HepG2 (cell line): ENCODE data around the gene TNFSF11. TPM values are rescaled to one million over a fixed set of nuclear protein-coding genes. Genes with fewer than 3 reads are reported as not detected.

Experiments used
- ATAC-seq: fragments of 200-7000 bp; cut with Tn5 transposase; 3 replicates; pipeline ENCODE4 v1.9.1; 2020; ENCODE audit warnings: mild to moderate bottlenecking, moderate library complexity
- BruUV-seq: library from RNA; stranded (reverse); fragments of 400-500 nt; replicated peaks from 2 replicates; lab custom pipeline; 2021; lab: Mats Ljungman, UMichigan
- CTCF ChIA-PET: fragments of 300-600 bp; formaldehyde crosslinking; extraction: SDS; loops from one replicate; lab custom pipeline; 2021; ENCODE audit warnings: low total read pairs, inconsistent platforms, low intra/inter-chr PET ratio; lab: Yijun Ruan, JAX
- POLR2A ChIA-PET: fragments of 350-600 bp; sonication (Branson Sonifier 250); formaldehyde crosslinking; loops from one replicate; lab custom pipeline; 2020; ENCODE audit warnings: antibody characterized with exemption, inconsistent platforms; lab: Yijun Ruan, JAX
- DNase-seq: peaks from one replicate; pipeline ENCODE4 v3.0.0-alpha.2; 2015; ENCODE audit warnings: low spot score
- FAIRE-seq: peaks from 3 replicates; lab custom pipeline; 2011; peaks lifted over from hg19 to GRCh38; lab: Jason Lieb, UNC
- H2AFZ ChIP-seq: one replicate; pipeline ENCODE4 v1.6.1; 2011; ENCODE audit warnings: low read length, inconsistent platforms
- H3K27ac ChIP-seq: fragments of 300-600 bp; 3 replicates; pipeline ENCODE4 v1.8.0; 2011; ENCODE audit warnings: mixed run types, mild to moderate bottlenecking, mixed read lengths, low read length, inconsistent platforms; ENCODE audit not compliant: insufficient read depth; ENCODE audit errors: extremely low read length
- H3K27me3 ChIP-seq, 2 experiments: fragments of 200-600 bp in 1 of 2; 2 replicates in 1 of 2; 3 replicates in 1 of 2; pipeline versions ENCODE4 v1.6.0 to v1.8.0; 2011; ENCODE audit warnings: low read length in 2 of 2, mild to moderate bottlenecking in 2 of 2, moderate library complexity in 2 of 2, inconsistent platforms in 1 of 2; ENCODE audit not compliant: insufficient read depth in 2 of 2, control insufficient read depth in 1 of 2
- H3K36me3 ChIP-seq, 2 experiments: fragments of 200-600 bp in 1 of 2; replicated peaks in 1 of 2; 2 replicates in 1 of 2; 3 replicates in 1 of 2; pipeline versions ENCODE4 v1.5.1 to v1.8.0; 2011; ENCODE audit warnings: low read length in 2 of 2, inconsistent platforms in 1 of 2; ENCODE audit not compliant: insufficient read depth in 2 of 2, control insufficient read depth in 1 of 2
- H3K4me1 ChIP-seq: 2 replicates; pipeline ENCODE4 v1.5.1; 2012; ENCODE audit warnings: low read length, inconsistent platforms; ENCODE audit not compliant: insufficient read depth
- H3K4me2 ChIP-seq: 2 replicates; pipeline ENCODE4 v1.6.0; 2011; ENCODE audit warnings: low read depth, low read length, inconsistent platforms
- H3K4me3 ChIP-seq, 3 experiments: fragments of 200-600 bp in 1 of 3; sonication (generic), shearing (Covaris generic) in 1 of 3; replicated peaks in 1 of 3; 2 replicates each; pipeline ENCODE4 v1.5.1; 2011 to 2016; ENCODE audit warnings: low read length in 3 of 3, inconsistent platforms in 2 of 3, low read depth in 2 of 3, mild to moderate bottlenecking in 2 of 3, control low read depth in 1 of 3, mixed read lengths in 1 of 3; ENCODE audit not compliant: insufficient read depth in 1 of 3
- H3K79me2 ChIP-seq: one replicate; pipeline ENCODE4 v1.6.1; 2011; ENCODE audit warnings: low read length, inconsistent platforms; ENCODE audit not compliant: insufficient read depth
- H3K9ac ChIP-seq: 2 replicates; pipeline ENCODE4 v1.6.0; 2011; ENCODE audit warnings: mild to moderate bottlenecking, low read depth, low read length, inconsistent platforms; ENCODE audit not compliant: insufficient read depth
- H3K9me3 ChIP-seq: 2 replicates; pipeline ENCODE4 v1.5.1; 2012; ENCODE audit warnings: mild to moderate bottlenecking, low read length
- H4K20me1 ChIP-seq: 2 replicates; pipeline ENCODE4 v1.6.0; 2011; ENCODE audit warnings: inconsistent platforms, mild to moderate bottlenecking, low read length, moderate library complexity; ENCODE audit not compliant: insufficient read depth
- ADNP ChIP-seq: sonication (generic); formaldehyde crosslinking; IDR thresholded peaks from 2 replicates; pipeline ENCODE4 v1.4.0; 2020; ENCODE audit warnings: missing genetic modification reagents
- ARNTL ChIP-seq: sonication (generic); formaldehyde crosslinking; IDR thresholded peaks from 2 replicates; pipeline ENCODE4 v1.4.0; 2020; ENCODE audit warnings: mild to moderate bottlenecking, missing genetic modification reagents
- FOXC1 ChIP-seq: sonication (generic); formaldehyde crosslinking; IDR thresholded peaks from 2 replicates; pipeline ENCODE4 v1.8.0; 2022; ENCODE audit warnings: mild to moderate bottlenecking, missing genetic modification reagents, borderline replicate concordance
- GATAD2A ChIP-seq: IDR thresholded peaks from 2 replicates; pipeline ENCODE4 v1.6.1; 2016
- HOXA7 ChIP-seq: sonication (generic); formaldehyde crosslinking; IDR thresholded peaks from 2 replicates; pipeline ENCODE4 v1.8.1; 2022; ENCODE audit warnings: mild to moderate bottlenecking, missing genetic modification reagents, moderate library complexity
- IKZF5 ChIP-seq: IDR thresholded peaks from 2 replicates; pipeline ENCODE4 v1.6.1; 2018; ENCODE audit warnings: missing genetic modification reagents, mild to moderate bottlenecking, missing compliant biosample characterization
- IRX3 ChIP-seq: sonication (generic); formaldehyde crosslinking; IDR thresholded peaks from 2 replicates; pipeline ENCODE4 v1.8.1; 2023; ENCODE audit warnings: mild to moderate bottlenecking, low read depth, missing genetic modification reagents, borderline replicate concordance
- KDM6A ChIP-seq: IDR thresholded peaks from 2 replicates; pipeline ENCODE4 v1.6.1; 2016; ENCODE audit warnings: low read depth
- MLLT10 ChIP-seq: sonication (generic); formaldehyde crosslinking; IDR thresholded peaks from 2 replicates; pipeline ENCODE4 v1.4.0; 2020; ENCODE audit warnings: missing genetic modification reagents
- NONO ChIP-seq, 2 experiments: fragments of 450-650 bp in 1 of 2; sonication (generic) in 1 of 2; formaldehyde crosslinking in 1 of 2; IDR thresholded peaks in 1 of 2; conservative IDR thresholded peaks in 1 of 2; 2 replicates each; pipeline versions ENCODE4 v1.6.1 to v1.8.0; 2017 to 2022; ENCODE audit warnings: mild to moderate bottlenecking in 1 of 2, missing genetic modification reagents in 1 of 2, moderate library complexity in 1 of 2
- NR2F1 ChIP-seq, 2 experiments: fragments of 450-650 bp in 1 of 2; formaldehyde crosslinking in 1 of 2; IDR thresholded peaks; 2 replicates each; pipeline versions ENCODE4 v1.5.0 to v1.6.1; 2016 to 2020; ENCODE audit warnings: mild to moderate bottlenecking in 1 of 2, missing compliant biosample characterization in 1 of 2, missing genetic modification reagents in 1 of 2, moderate library complexity in 1 of 2
- RARA ChIP-seq: IDR thresholded peaks from 2 replicates; pipeline ENCODE4 v1.6.1; 2016; ENCODE audit warnings: missing genetic modification reagents, missing compliant biosample characterization
- RFXAP ChIP-seq: sonication (generic); formaldehyde crosslinking; IDR thresholded peaks from 2 replicates; pipeline ENCODE4 v1.4.0; 2020; ENCODE audit warnings: missing genetic modification reagents, borderline replicate concordance
- SCMH1 ChIP-seq: sonication (generic); formaldehyde crosslinking; IDR thresholded peaks from 2 replicates; pipeline ENCODE4 v1.9.0; 2021; ENCODE audit warnings: missing genetic modification reagents, mild to moderate bottlenecking, borderline replicate concordance
- SUZ12 ChIP-seq: fragments of 150-350 bp; IDR thresholded peaks from 2 replicates; pipeline ENCODE4 v1.6.1; 2014; ENCODE audit warnings: low read depth, low read length
- TGIF2 ChIP-seq: IDR thresholded peaks from 2 replicates; pipeline ENCODE4 v1.6.1; 2016; ENCODE audit warnings: control low read depth, missing compliant biosample characterization
- TOPORS ChIP-seq: sonication (generic); formaldehyde crosslinking; IDR thresholded peaks from 2 replicates; pipeline ENCODE4 v1.8.0; 2023; ENCODE audit warnings: mild to moderate bottlenecking, missing genetic modification reagents
- ZFP90 ChIP-seq: sonication (generic); formaldehyde crosslinking; IDR thresholded peaks from 2 replicates; pipeline ENCODE4 v1.8.0; 2022; ENCODE audit warnings: missing genetic modification reagents, mild to moderate bottlenecking, inconsistent platforms, borderline replicate concordance
- ZNF512 ChIP-seq: sonication (generic); formaldehyde crosslinking; IDR thresholded peaks from 2 replicates; pipeline ENCODE4 v1.4.0; 2020; ENCODE audit warnings: mild to moderate bottlenecking, missing genetic modification reagents
- ZNF546 ChIP-seq: sonication (generic); formaldehyde crosslinking; conservative IDR thresholded peaks from 2 replicates; pipeline ENCODE4 v1.8.1; 2023; ENCODE audit warnings: mild to moderate bottlenecking, missing genetic modification reagents
- WGBS: methylation state at CpG from one replicate; pipeline ENCODE4 v1.1.6; 2017; ENCODE audit warnings: low lambda C conversion rate; 5-methylcytosine and 5-hydroxymethylcytosine counted together
- in situ Hi-C: cut with HindIII; loops from 2 replicates; pipeline ENCODE4 v1.10.0; 2017; ENCODE audit warnings: low pct_unique_long_range_greater_than_20kb; ENCODE audit not compliant: extremely low pct_ligation_motif_present
- intact Hi-C: fragments of 100-400 bp; cut with micrococcal nuclease; formaldehyde crosslinking; loops from one replicate; pipeline ENCODE4 v1.10.0; 2022; ENCODE audit not compliant: unreplicated experiment
- polyA plus RNA-seq, 8 experiments: library from polyadenylated mRNA; depleted of rRNA in 3 of 8; stranded (reverse) in 7 of 8; unstranded in 1 of 8; fragments of >200 nt; fragmentation: Illumina TruSeq in 4 of 8; extraction: Trizol in 4 of 8; gene quantifications; 2 replicates each; pipeline versions ENCODE4 v1.2.1 to v1.2.3, GENCODE V29; 2011 to 2016; ENCODE audit warnings: low read depth in 4 of 8, missing spikeins in 1 of 8, mixed read lengths in 1 of 8; ENCODE audit not compliant: insufficient read depth in 1 of 8
- total RNA-seq, 5 experiments: library from RNA; depleted of rRNA; stranded (reverse); fragments of >200 nt; fragmentation: Illumina TruSeq; extraction: Trizol; gene quantifications; 2 replicates each; pipeline ENCODE4 v1.2.3, GENCODE V29; 2016; ENCODE audit warnings: low read depth in 1 of 5

Gene TNFSF11
- total and polyA plus RNA-seq, 2 of the 13 experiments (the other 11 are each of a cell fraction or from before 2014, with no cell fraction given): 0.03 TPM; not detected in 1

- no peaks in the 10 kb centered on the region for H3K36me3 ChIP-seq
- FAIRE-seq (no peak), ATAC-seq (no peak)
- no peaks in the 10 kb centered on the region for H4K20me1 ChIP-seq
- no peak overlapping the region for H3K27ac ChIP-seq
- TF ChIP-seq TOPORS (CRISPR knock-in tag): no peak
- TF ChIP-seq ADNP: no peak
- no peak for TF ChIP-seq IKZF5 (CRISPR knock-in tag)
- no peak for TF ChIP-seq NONO (IDR thresholded peaks at IDR 0.05)
- no peak for TF ChIP-seq NONO (CRISPR knock-in tag; conservative IDR thresholded peaks at IDR 0.05)
- TF ChIP-seq SUZ12: no peak
- no peak for TF ChIP-seq RARA (CRISPR knock-in tag)
- no peak for TF ChIP-seq IRX3
- TF ChIP-seq KDM6A (CRISPR knock-in tag): no peak
- no peak for TF ChIP-seq NR2F1 (CRISPR knock-in tag; IDR thresholded peaks at IDR 0.05)
- TF ChIP-seq ARNTL: no peak
- TF ChIP-seq ZFP90 (CRISPR knock-in tag): no peak
- no peak for TF ChIP-seq TGIF2 (CRISPR knock-in tag)
- no peak for TF ChIP-seq ZNF546 (CRISPR knock-in tag)
- TF ChIP-seq FOXC1 (CRISPR knock-in tag): no peak
- no peak for TF ChIP-seq MLLT10 (CRISPR knock-in tag)
- TF ChIP-seq GATAD2A (CRISPR knock-in tag): no peak
- TF ChIP-seq RFXAP: no peak
- TF ChIP-seq HOXA7 (CRISPR knock-in tag): no peak
- TF ChIP-seq ZNF512 (CRISPR knock-in tag): no peak
- no peak for TF ChIP-seq SCMH1
- TF ChIP-seq, all 625 proteins: peak for 0
- CTCF ChIA-PET: no interaction called here
- intact Hi-C loops (no loop called here), in situ Hi-C loops (no loop called here)
- H3K4me2 ChIP-seq: no peak overlapping the region
- no peak for DNase-seq
- no peaks in the 10 kb centered on the region for H3K4me1 ChIP-seq
- no peak overlapping the region for H3K9ac ChIP-seq
- H3K9me3 ChIP-seq: no peaks in the 10 kb centered on the region
- POLR2A ChIA-PET: no interaction called here
- BruUV-seq: no TSS peak
- no peak overlapping the region for H3K4me3 ChIP-seq
- H3K27me3 ChIP-seq: no peaks in the 10 kb centered on the region
- no peaks in the 10 kb centered on the region for H3K79me2 ChIP-seq
- no peak overlapping the region for H2AFZ ChIP-seq
- whole genome bisulfite sequencing: 0% methylated on average over 1 of the region's 1 CpG
Observed at GRCh38 chr13:42602906-42603305, 29.0 kb downstream of the TNFSF11 start.
